Mesothelial cell of epicardium (in vitro differentiated cells): ENCODE results near the gene MLLT6. TPM values are rescaled to one million over a fixed set of nuclear protein-coding genes. Genes with fewer than 3 reads are reported as not detected.
A peak's percentile ranks its signal among the peaks of the same experiment; 100 is the strongest.

Source experiments
- DNase-seq, 2 experiments: peaks; one replicate each; pipeline ENCODE4 v3.0.0; 2021; ENCODE audit warnings: low spot score in 2 of 2; ENCODE audit not compliant: unreplicated experiment in 2 of 2
- H3K27ac Mint-ChIP-seq: 2 replicates; pipeline ENCODE4 v1.8.0; 2021; ENCODE audit warnings: mixed read lengths
- H3K27me3 Mint-ChIP-seq: 2 replicates; pipeline ENCODE4 v1.8.0; 2021; ENCODE audit warnings: low read depth, mixed read lengths
- H3K36me3 Mint-ChIP-seq: 2 replicates; pipeline ENCODE4 v1.8.0; 2021; ENCODE audit warnings: mixed read lengths
- H3K4me1 Mint-ChIP-seq: 2 replicates; pipeline ENCODE4 v1.8.0; 2021; ENCODE audit warnings: mixed read lengths
- H3K4me3 Mint-ChIP-seq: 2 replicates; pipeline ENCODE4 v1.8.0; 2021; ENCODE audit warnings: mild to moderate bottlenecking, moderate library complexity, mixed read lengths
- H3K9me3 Mint-ChIP-seq: 2 replicates; pipeline ENCODE4 v1.8.0; 2021; ENCODE audit warnings: mixed read lengths
- CTCF ChIP-seq: fragments of 200-600 bp; sonication (generic); IDR thresholded peaks from one replicate; pipeline ENCODE4 v1.5.0; 2021; ENCODE audit warnings: antibody characterized with exemption; ENCODE audit not compliant: unreplicated experiment
- total RNA-seq: library from RNA; stranded (reverse); gene quantifications from 3 replicates; pipeline ENCODE4 v1.2.1, GENCODE V29; 2021

MLLT6 gene
- total RNA-seq: 171 to 184 TPM (median 178 TPM) in 3 replicates

- no peak for TF ChIP-seq CTCF
- peak; percentile 60 to 74 for DNase-seq
- Mint-ChIP-seq H3K4me1 (peaks cover 47% of the 10 kb centered on the region), H3K9me3 (no peaks in the 10 kb centered on the region), H3K27ac (peak within 1 kb of the TSS; percentile 97), H3K4me3 (peak within 1 kb of the TSS; percentile 92), H3K27me3 (no peaks in the 10 kb centered on the region), H3K36me3 (peaks cover 5% of the 10 kb centered on the region)
These were observed at the start of gene MLLT6 for GRCh38 chr17:38704606-38705522. Gene MLLT6, plus strand, starts transcription at chr17:38705273. Its CDS starts 360 bp downstream, at chr17:38705633.

DNA sequence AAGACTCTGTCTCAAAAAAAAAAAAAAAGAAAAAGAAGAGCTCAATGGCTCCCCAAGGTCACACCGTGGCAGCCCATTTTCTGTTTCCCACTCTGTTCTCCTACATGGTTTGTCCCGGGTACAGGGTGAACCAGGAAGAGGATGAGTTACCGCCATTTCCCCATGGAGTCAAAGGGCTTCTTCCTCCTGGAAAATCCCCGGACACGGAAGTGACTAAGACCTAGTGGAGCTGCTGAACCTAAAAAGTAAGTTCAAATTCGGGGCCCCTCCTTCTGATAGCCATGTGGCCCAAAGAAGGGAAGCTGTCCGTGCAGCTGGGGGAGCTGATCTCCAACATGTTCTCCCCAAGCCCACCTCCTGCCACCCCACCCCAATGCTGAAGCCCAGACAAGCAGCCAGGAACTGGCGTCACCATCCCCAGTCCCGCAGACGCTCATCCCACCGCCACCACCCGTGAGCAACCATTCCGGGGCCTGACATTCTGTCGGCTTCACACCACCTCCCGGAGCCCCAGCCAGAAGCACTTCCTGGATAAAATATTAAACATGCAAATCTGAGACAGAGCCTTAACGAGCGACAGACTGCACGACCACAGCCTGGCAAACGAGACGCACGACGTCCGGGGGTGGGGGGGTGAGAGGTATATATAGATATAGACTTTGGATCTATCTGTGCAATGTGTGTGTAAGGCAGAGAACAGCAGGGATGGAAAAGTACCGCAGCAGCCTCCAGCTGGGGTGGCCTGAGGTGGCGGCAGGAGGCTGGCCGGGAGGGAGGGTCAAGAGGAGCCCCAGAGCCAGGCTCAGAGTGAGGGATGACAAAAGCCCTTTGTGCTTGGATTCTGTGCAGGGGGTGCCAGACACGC lies 47.9 kb upstream of the MLLT6 start:
- H3K27me3 Mint-ChIP-seq: peaks cover 22% of the 10 kb centered on the region
- DNase-seq: no peak
- no peaks in the 10 kb centered on the region for H3K36me3 Mint-ChIP-seq
- peaks cover 12% of the 10 kb centered on the region for H3K4me1 Mint-ChIP-seq
- no peak for TF ChIP-seq CTCF
- H3K27ac Mint-ChIP-seq: no peak overlapping the region
- H3K4me3 Mint-ChIP-seq: no peak overlapping the region
- H3K9me3 Mint-ChIP-seq: no peaks in the 10 kb centered on the region

DNA sequence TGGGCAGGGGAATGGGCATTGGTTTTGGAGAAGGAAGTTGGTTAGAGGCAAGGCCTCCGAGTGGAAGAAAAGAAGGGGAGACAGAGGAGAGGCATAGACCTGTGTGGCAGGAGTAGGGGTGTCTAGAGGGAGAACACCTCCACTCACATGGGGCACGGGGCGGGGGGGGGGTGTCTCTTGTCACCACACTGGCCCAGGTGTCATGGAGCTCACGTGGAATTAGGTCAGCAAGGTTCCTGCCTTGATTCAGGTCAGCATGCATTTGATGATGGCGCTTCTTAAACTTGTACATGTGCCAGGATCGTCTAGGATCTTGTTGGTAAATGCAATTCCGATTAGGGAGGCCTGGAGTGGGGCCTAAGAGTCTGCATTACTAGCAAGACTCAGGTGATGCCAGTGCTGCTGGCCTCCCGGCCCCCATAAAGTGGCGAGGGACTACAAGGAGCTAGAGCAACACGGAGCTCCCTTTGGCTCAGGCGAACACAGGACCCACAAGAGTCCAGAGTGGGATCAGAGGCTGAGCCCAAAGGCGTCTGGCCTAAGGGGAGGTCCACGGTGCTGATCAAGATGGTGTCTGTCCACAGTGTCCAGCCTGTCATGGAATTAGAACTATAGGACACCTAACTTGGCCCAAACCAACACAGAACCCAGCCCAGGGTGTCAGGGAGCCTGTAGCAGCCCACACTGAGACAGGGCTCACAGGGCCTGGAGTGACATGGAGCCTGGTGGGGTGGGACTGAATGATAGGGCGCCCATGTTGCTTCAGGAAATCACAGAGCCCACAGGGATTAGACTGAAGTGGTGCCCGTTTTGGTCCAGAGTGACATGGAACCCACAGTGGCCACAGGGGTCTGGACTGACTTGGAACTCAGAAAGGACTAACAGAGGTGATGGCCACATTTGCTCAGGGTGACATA lies 47.0 kb upstream of the MLLT6 start:
- Mint-ChIP-seq H3K36me3 (no peaks in the 10 kb centered on the region), H3K27me3 (peaks cover 21% of the 10 kb centered on the region), H3K27ac (no peak overlapping the region), H3K4me1 (peaks cover 12% of the 10 kb centered on the region), H3K4me3 (no peak overlapping the region), H3K9me3 (no peaks in the 10 kb centered on the region)
- no peak for DNase-seq
- TF ChIP-seq CTCF: no peak

DNA sequence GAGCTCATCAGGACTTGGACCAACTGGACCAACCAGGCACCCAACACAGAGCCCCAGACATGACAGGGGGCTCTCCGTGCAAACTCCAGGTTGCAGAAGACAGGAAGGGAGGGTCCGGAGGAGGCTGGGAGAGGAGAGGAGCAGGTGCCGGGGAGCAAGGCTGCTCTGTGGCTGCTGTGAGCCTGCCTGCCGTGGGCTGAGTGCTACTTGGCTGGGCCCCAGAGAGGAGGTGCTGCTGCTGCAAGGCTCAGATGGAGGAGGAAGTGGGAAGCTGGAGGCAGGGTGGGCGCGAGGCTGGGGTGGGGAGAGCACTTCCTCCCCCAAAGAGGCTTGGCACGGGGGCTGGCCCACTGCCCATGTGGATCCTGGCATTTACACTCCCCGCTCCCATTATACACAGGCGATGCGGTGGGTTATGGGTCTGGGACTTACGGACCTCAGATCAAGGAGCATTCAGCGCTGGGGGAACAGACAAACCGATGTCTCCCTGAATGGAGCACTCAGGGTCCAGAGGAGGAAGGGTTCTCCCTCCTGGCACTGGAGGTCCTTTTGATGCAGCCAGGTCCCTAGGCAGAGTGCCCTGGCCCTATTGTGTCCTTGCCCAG lies 46.2 kb upstream of the MLLT6 start:
- Mint-ChIP-seq H3K27me3 (peaks cover 18% of the 10 kb centered on the region), H3K9me3 (no peaks in the 10 kb centered on the region), H3K4me3 (no peak overlapping the region), H3K36me3 (no peaks in the 10 kb centered on the region), H3K27ac (no peak overlapping the region), H3K4me1 (peaks cover 12% of the 10 kb centered on the region)
- no peak for TF ChIP-seq CTCF
- no peak for DNase-seq

GRCh38 chr17:38659415-38659814 lies 45.7 kb upstream of the MLLT6 start:
- peaks cover 14% of the 10 kb centered on the region for H3K27me3 Mint-ChIP-seq
- no peak for DNase-seq
- TF ChIP-seq CTCF: no peak
- H3K9me3 Mint-ChIP-seq: no peaks in the 10 kb centered on the region
- H3K27ac Mint-ChIP-seq: no peak overlapping the region
- peaks cover 9% of the 10 kb centered on the region for H3K4me1 Mint-ChIP-seq
- no peaks in the 10 kb centered on the region for H3K36me3 Mint-ChIP-seq
- no peak overlapping the region for H3K4me3 Mint-ChIP-seq
